Measurements from ENCODE around the gene SHC2. TPM values are rescaled to one million over a fixed set of nuclear protein-coding genes. Genes with fewer than 3 reads are reported as not detected.
"Not testable (repeated sequence)": the region's sequence is repeated elsewhere in the genome, so short reads cannot be mapped to it uniquely, and the experiment has no call there.

The SHC2 gene
- total and polyA plus RNA-seq, 2 experiments from 2014 or later, result 2.2 to 4.6 TPM

DNA sequence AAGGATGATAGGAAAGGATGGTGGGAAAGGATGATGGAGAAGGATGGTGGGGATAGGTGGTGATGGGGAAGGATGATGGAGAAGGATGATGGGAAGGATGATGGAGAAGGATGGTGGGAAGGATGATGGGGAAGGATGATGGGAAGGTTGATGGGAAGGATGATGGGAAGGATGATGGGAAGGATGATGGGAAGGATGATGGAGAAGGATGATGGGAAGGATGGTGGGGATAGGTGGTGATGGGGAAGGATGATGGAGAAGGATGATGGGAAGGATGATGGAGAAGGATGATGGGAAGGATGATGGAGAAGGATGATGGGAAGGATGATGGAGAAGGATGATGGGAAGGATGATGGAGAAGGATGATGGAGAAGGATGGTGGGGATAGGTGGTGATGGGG lies 67.3 kb downstream of the SHC2 start:
- H3K36me3 Mint-ChIP-seq (ENCODE audit: low read depth), result peaks cover 17% of the 10 kb centered on the region
- not testable (repeated sequence) for H3K36me3 ChIP-seq (ENCODE audit: insufficient read depth); H3K4me1 Mint-ChIP-seq; H3K9me2 ChIP-seq (ENCODE audit: insufficient read depth); DNase-seq (ENCODE audit: low spot score); H2AFZ ChIP-seq; H3F3A ChIP-seq (replicated peaks; ENCODE audit: low read depth); H3K27ac Mint-ChIP-seq; H3K4me3 ChIP-seq; H3K4me2 ChIP-seq; H3K27me3 ChIP-seq (ENCODE audit: insufficient read depth); H4K20me1 ChIP-seq (replicated peaks; ENCODE audit: insufficient read depth); H3K4me3 Mint-ChIP-seq; H3K79me2 ChIP-seq (replicated peaks; ENCODE audit: insufficient read depth); H3K27ac ChIP-seq (ENCODE audit: low read depth); ATAC-seq; H3K4me1 ChIP-seq (ENCODE audit: insufficient read depth)
- peaks cover 24% of the 10 kb centered on the region for H3K27me3 Mint-ChIP-seq (ENCODE audit: insufficient read depth, low read depth, poor library complexity)
- peaks cover 57% of the 10 kb centered on the region for H3K9me3 Mint-ChIP-seq

DNA sequence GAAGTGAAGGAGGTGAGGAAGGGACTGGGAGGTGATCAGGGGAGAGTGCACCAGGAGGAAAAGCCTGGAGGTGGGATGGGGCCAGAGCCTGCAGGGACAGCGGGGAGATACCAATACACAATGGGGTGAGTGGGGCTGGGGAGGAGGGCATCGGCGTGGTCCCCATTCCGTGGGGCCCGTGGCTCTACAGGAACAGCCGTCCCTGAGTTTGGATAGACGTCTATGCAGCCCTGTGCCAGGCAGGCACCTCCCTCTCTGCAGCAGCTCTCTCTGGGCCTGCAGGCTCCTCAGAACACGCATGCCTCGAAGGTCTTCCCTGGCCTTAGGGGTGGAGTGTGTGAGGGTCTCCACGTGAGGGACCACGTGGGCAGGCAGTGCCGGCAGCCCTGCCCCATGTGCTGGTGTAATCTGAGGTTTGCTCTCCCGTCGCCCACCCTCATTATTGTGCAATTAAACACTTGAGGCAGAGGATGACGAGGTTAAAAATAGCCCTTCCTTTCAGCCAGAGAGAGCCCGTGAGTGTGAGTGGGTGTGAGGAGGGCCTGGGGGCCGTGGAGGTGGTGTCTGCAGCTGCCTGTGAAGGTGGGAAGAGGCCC lies 68.4 kb downstream of the SHC2 start:
- no peak overlapping the region for H3K4me2 ChIP-seq
- H2AFZ ChIP-seq, result no peak overlapping the region
- H3K27me3 ChIP-seq (ENCODE audit: insufficient read depth), result no peaks in the 10 kb centered on the region
- ATAC-seq (no peak), DNase-seq (ENCODE audit: low spot score) (no peak)
- H4K20me1 ChIP-seq (replicated peaks; ENCODE audit: insufficient read depth), result no peaks in the 10 kb centered on the region
- peaks cover 14% of the 10 kb centered on the region for H3K36me3 Mint-ChIP-seq (ENCODE audit: low read depth)
- no peak overlapping the region for H3K4me3 Mint-ChIP-seq
- peaks cover 9% of the 10 kb centered on the region for H3K4me1 Mint-ChIP-seq
- no peak overlapping the region for H3K27ac Mint-ChIP-seq
- H3F3A ChIP-seq (replicated peaks; ENCODE audit: low read depth), result peaks cover 6% of the 10 kb centered on the region
- no peaks in the 10 kb centered on the region for H3K36me3 ChIP-seq (ENCODE audit: insufficient read depth)
- H3K27me3 Mint-ChIP-seq (ENCODE audit: insufficient read depth, low read depth, poor library complexity), result peaks cover 26% of the 10 kb centered on the region
- no peaks in the 10 kb centered on the region for H3K79me2 ChIP-seq (replicated peaks; ENCODE audit: insufficient read depth)
- H3K9me3 Mint-ChIP-seq, result peaks cover 53% of the 10 kb centered on the region
- H3K27ac ChIP-seq (ENCODE audit: low read depth), result no peak overlapping the region
- 0 out of 2 replicates have a peak, but pooled peaks cover 5% of the 10 kb centered on the region for H3K9me2 ChIP-seq (ENCODE audit: insufficient read depth)
- H3K4me3 ChIP-seq, result no peak overlapping the region
- 0 out of 2 replicates have a peak, but pooled peaks cover 2% of the 10 kb centered on the region for H3K4me1 ChIP-seq (ENCODE audit: insufficient read depth)
- TF ChIP-seq STAT1 (IDR thresholded peaks at IDR 0.05; ENCODE audit: unreplicated experiment) (no peak), EZH2phosphoT487 (IDR thresholded peaks at IDR 0.05; ENCODE audit: unreplicated experiment) (no peak), EZH2 (IDR thresholded peaks at IDR 0.05; ENCODE audit: low read depth, unreplicated experiment) (no peak), POLR2AphosphoS5 (IDR thresholded peaks at IDR 0.05; ENCODE audit: low read depth) (no peak), CREB1 (CRISPR knock-in tag; IDR thresholded peaks at IDR 0.05; ENCODE audit: low read depth) (no peak), JUNB (IDR thresholded peaks at IDR 0.05; ENCODE audit: unreplicated experiment) (no peak), NANOG (IDR thresholded peaks at IDR 0.05; ENCODE audit: borderline replicate concordance) (no peak), ZNF331 (CRISPR knock-in tag; IDR thresholded peaks at IDR 0.05; ENCODE audit: low read depth) (no peak)
- TF ChIP-seq, protein P1, sequence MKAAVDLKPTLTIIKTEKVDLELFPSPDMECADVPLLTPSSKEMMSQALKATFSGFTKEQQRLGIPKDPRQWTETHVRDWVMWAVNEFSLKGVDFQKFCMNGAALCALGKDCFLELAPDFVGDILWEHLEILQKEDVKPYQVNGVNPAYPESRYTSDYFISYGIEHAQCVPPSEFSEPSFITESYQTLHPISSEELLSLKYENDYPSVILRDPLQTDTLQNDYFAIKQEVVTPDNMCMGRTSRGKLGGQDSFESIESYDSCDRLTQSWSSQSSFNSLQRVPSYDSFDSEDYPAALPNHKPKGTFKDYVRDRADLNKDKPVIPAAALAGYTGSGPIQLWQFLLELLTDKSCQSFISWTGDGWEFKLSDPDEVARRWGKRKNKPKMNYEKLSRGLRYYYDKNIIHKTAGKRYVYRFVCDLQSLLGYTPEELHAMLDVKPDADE (IDR thresholded peaks at IDR 0.05), result no peak
- TF ChIP-seq, protein P2, sequence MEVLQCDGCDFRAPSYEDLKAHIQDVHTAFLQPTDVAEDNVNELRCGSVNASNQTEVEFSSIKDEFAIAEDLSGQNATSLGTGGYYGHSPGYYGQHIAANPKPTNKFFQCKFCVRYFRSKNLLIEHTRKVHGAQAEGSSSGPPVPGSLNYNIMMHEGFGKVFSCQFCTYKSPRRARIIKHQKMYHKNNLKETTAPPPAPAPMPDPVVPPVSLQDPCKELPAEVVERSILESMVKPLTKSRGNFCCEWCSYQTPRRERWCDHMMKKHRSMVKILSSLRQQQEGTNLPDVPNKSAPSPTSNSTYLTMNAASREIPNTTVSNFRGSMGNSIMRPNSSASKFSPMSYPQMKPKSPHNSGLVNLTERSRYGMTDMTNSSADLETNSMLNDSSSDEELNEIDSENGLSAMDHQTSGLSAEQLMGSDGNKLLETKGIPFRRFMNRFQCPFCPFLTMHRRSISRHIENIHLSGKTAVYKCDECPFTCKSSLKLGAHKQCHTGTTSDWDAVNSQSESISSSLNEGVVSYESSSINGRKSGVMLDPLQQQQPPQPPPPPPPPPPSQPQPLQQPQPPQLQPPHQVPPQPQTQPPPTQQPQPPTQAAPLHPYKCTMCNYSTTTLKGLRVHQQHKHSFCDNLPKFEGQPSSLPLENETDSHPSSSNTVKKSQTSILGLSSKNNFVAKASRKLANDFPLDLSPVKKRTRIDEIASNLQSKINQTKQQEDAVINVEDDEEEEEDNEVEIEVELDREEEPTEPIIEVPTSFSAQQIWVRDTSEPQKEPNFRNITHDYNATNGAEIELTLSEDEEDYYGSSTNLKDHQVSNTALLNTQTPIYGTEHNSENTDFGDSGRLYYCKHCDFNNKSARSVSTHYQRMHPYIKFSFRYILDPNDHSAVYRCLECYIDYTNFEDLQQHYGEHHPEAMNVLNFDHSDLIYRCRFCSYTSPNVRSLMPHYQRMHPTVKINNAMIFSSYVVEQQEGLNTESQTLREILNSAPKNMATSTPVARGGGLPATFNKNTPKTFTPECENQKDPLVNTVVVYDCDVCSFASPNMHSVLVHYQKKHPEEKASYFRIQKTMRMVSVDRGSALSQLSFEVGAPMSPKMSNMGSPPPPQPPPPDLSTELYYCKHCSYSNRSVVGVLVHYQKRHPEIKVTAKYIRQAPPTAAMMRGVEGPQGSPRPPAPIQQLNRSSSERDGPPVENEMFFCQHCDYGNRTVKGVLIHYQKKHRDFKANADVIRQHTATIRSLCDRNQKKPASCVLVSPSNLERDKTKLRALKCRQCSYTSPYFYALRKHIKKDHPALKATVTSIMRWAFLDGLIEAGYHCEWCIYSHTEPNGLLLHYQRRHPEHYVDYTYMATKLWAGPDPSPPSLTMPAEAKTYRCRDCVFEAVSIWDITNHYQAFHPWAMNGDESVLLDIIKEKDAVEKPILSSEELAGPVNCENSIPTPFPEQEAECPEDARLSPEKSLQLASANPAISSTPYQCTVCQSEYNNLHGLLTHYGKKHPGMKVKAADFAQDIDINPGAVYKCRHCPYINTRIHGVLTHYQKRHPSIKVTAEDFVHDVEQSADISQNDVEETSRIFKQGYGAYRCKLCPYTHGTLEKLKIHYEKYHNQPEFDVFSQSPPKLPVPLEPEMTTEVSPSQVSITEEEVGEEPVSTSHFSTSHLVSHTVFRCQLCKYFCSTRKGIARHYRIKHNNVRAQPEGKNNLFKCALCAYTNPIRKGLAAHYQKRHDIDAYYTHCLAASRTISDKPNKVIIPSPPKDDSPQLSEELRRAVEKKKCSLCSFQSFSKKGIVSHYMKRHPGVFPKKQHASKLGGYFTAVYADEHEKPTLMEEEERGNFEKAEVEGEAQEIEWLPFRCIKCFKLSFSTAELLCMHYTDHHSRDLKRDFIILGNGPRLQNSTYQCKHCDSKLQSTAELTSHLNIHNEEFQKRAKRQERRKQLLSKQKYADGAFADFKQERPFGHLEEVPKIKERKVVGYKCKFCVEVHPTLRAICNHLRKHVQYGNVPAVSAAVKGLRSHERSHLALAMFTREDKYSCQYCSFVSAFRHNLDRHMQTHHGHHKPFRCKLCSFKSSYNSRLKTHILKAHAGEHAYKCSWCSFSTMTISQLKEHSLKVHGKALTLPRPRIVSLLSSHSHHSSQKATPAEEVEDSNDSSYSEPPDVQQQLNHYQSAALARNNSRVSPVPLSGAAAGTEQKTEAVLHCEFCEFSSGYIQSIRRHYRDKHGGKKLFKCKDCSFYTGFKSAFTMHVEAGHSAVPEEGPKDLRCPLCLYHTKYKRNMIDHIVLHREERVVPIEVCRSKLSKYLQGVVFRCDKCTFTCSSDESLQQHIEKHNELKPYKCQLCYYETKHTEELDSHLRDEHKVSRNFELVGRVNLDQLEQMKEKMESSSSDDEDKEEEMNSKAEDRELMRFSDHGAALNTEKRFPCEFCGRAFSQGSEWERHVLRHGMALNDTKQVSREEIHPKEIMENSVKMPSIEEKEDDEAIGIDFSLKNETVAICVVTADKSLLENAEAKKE (CRISPR knock-in tag; IDR thresholded peaks at IDR 0.05), result no peak
- TF ChIP-seq, protein P3, sequence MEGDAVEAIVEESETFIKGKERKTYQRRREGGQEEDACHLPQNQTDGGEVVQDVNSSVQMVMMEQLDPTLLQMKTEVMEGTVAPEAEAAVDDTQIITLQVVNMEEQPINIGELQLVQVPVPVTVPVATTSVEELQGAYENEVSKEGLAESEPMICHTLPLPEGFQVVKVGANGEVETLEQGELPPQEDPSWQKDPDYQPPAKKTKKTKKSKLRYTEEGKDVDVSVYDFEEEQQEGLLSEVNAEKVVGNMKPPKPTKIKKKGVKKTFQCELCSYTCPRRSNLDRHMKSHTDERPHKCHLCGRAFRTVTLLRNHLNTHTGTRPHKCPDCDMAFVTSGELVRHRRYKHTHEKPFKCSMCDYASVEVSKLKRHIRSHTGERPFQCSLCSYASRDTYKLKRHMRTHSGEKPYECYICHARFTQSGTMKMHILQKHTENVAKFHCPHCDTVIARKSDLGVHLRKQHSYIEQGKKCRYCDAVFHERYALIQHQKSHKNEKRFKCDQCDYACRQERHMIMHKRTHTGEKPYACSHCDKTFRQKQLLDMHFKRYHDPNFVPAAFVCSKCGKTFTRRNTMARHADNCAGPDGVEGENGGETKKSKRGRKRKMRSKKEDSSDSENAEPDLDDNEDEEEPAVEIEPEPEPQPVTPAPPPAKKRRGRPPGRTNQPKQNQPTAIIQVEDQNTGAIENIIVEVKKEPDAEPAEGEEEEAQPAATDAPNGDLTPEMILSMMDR (conservative IDR thresholded peaks at IDR 0.05; ENCODE audit: low read depth in 2 of 2), result no peak

Measured in GM23338 (cell line).